ENCODE results near the gene NUDT14.

The NUDT14 gene

DNA sequence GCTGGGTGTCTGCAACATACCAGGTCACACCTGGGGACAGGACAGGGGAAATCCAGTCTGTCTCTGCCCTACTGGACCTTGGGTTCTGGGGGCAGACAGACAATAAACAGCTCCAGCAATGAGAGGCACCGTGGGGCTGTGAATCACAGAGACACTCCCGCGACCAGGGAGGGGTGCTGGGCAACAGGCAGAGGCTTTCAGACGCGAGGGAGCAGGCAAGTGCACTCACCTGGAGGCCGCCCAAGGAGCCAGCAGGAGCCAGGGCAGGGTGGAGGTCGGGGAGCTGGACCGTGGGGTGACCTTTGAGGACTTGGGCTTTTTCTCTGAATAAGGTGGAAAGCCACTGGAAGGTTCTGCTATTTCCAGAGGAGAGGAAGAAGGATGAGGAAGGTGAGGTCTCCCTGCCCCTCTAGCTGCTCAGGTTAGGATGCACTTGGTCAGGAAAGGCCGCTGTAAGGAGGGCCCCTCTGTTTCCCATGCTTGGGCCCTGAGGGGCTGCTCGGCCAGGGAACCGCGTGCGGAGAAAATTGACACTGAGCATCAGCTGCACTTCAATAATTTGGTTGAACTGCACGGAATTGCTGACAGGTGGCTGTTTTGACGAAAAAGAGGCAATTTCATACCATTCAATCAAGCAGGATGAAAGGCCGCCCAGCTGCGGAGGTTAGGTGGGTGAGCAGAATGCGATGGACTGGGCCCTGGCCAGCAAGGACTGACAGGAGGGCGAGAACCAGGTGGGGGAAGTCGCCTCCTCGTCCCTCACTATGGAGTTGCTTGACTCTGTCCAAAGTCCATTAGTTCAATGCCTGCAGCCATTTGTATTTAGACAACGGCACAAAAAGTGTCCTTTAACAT lies 54.8 kb downstream of the NUDT14 start:
- DNase-seq (ENCODE audit: extremely low read depth, low read depth), result no peak
- TF ChIP-seq, protein P1, sequence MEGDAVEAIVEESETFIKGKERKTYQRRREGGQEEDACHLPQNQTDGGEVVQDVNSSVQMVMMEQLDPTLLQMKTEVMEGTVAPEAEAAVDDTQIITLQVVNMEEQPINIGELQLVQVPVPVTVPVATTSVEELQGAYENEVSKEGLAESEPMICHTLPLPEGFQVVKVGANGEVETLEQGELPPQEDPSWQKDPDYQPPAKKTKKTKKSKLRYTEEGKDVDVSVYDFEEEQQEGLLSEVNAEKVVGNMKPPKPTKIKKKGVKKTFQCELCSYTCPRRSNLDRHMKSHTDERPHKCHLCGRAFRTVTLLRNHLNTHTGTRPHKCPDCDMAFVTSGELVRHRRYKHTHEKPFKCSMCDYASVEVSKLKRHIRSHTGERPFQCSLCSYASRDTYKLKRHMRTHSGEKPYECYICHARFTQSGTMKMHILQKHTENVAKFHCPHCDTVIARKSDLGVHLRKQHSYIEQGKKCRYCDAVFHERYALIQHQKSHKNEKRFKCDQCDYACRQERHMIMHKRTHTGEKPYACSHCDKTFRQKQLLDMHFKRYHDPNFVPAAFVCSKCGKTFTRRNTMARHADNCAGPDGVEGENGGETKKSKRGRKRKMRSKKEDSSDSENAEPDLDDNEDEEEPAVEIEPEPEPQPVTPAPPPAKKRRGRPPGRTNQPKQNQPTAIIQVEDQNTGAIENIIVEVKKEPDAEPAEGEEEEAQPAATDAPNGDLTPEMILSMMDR (IDR thresholded peaks at IDR 0.05; ENCODE audit: low read depth, low read length, missing control alignments), result no peak
- H3K4me3 ChIP-seq (replicated peaks; ENCODE audit: low read depth, low read length), result no peak overlapping the region

DNA sequence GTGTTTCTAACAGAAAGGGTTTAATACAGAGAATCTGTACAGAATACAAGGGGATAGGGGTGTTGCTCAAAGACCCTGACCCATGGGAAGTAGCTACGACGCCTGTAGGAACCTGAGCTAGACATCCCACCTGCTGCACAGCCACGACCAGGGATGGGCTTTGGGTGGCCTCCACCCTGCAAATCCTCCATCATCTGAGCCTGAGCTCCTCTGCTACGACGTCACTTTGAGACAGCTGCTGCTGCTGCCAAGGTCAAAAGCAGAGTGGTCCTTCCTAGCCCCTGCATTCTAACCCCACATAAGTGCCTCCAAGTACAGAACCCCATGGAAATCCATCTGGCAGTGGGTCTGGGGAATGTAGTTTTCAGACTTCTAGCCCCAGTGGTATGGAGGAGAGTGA lies 56.3 kb downstream of the NUDT14 start:
- no peak for DNase-seq (ENCODE audit: extremely low read depth, low read depth)
- no peak overlapping the region for H3K4me3 ChIP-seq (replicated peaks; ENCODE audit: low read depth, low read length)
- TF ChIP-seq, protein P1 (IDR thresholded peaks at IDR 0.05; ENCODE audit: low read depth, low read length, missing control alignments), result no peak

DNA sequence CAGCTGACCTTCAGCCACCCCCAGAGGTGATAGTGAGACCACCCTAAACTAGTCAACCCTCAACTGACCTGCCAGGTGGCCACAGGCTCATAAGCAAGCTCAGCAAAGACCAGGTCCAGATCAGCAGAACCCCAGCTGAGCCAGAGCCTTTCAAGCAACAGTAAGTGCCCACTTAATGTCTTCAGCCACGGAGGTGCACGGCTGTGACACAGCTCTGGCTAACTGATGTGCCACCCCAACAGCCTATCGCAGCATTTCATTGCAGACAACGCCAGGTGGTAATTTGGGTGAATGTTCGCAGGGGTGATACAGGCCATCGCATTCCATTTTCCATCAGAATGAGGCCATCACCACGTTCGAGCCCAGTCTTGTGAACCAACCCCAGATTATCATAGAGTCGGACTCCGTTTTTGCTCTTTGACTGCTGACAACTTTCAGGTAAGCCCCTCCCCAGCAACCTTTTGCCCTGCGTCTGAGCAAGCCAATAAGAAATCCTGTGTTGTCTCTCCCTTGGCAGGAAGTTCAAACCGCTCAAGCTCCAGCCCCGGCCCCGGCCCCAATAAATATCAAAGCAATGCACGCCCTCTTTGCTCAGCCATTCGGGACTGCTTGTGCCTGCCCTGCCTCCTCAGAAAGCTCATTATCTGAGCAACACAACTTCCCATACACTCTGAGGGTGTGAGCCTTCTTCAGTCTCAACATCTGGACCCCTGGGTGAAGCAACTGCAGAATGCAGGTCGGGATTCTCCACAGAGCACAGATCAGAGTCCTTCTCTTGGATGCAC lies 56.9 kb downstream of the NUDT14 start:
- no peak for DNase-seq (ENCODE audit: extremely low read depth, low read depth)

DNA sequence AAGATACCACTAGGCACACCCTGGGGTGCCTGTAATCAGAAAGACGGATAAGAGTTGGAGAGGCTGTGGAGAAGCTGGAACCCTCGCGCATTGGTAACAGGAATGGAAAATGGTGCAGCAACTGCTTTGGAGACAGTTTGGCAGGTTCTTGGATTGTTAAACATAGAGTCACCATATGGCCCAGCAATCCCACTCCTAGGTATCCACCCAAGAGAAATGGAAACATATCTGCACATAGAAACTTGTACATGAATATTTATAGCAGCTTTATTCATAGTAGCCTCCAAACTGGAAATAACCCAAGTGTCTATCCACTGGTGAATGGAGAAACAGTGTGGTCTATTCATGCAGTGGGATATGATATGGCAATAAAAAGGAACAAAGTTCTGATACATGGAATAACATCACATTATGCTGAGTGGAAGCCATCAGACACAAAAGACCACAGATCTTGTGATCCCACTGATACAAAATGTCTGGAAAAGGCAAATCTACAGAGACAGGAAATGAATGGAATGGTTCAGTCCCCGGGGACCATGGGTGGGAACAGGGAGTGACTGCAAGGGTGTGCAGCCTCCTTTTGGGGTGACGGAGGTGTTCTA lies 57.9 kb downstream of the NUDT14 start:
- TF ChIP-seq, protein P1 (IDR thresholded peaks at IDR 0.05; ENCODE audit: low read depth, low read length, missing control alignments), result no peak
- no peak for DNase-seq (ENCODE audit: extremely low read depth, low read depth)
- H3K4me3 ChIP-seq (replicated peaks; ENCODE audit: low read depth, low read length), result no peak overlapping the region

More for the DNA sequence above, 56.9 kb downstream of the NUDT14 start:
- no peak overlapping the region for H3K4me3 ChIP-seq (replicated peaks; ENCODE audit: low read depth, low read length)
- TF ChIP-seq, protein P1 (IDR thresholded peaks at IDR 0.05; ENCODE audit: low read depth, low read length, missing control alignments), result no peak

Measured in HFF-Myc (cell line).